Activated T-cell treated with anti-CD3 and anti-CD28 coated beads, Interleukin-2, amount 50 U/mL, for 4 hours (primary cell): ENCODE results near the gene SULF2. TPM values are rescaled to one million over a fixed set of nuclear protein-coding genes. Genes with fewer than 3 reads are reported as not detected.

Experiments used
- ATAC-seq, 2 donors: fragments of 200-7000 bp; cut with Tn5 transposase; one replicate each; pipeline ENCODE4 v1.10.0; 2021
- DNase-seq: peaks from one replicate; pipeline ENCODE4 v3.0.0-alpha.2; 2020
- H3K27me3 Mint-ChIP-seq: one replicate; pipeline ENCODE4 v1.8.0; 2021; ENCODE audit warnings: low read depth, mixed read lengths
- H3K36me3 Mint-ChIP-seq: one replicate; pipeline ENCODE4 v1.8.0; 2022; ENCODE audit warnings: mixed read lengths; ENCODE audit not compliant: insufficient read depth
- H3K4me1 Mint-ChIP-seq: one replicate; pipeline ENCODE4 v1.8.0; 2021; ENCODE audit warnings: low read depth, mixed read lengths
- H3K4me3 Mint-ChIP-seq: one replicate; pipeline ENCODE4 v1.8.0; 2021; ENCODE audit warnings: mild to moderate bottlenecking, moderate library complexity, mixed read lengths
- H3K9me3 Mint-ChIP-seq: one replicate; pipeline ENCODE4 v1.8.0; 2021; ENCODE audit warnings: mixed read lengths
- total RNA-seq, 3 donors: library from RNA; stranded (reverse); gene quantifications; one replicate each; pipeline ENCODE4 v1.2.1, GENCODE V29; 2021

Gene SULF2
- total RNA-seq, 3 donors from 2014 or later, result 0.66 to 1.2 (median 0.79) TPM

- no peaks in the 10 kb centered on the region for H3K9me3 Mint-ChIP-seq
- H3K4me3 Mint-ChIP-seq, result no peak overlapping the region
- H3K27me3 Mint-ChIP-seq, result no peaks in the 10 kb centered on the region
- H3K36me3 Mint-ChIP-seq, result no peaks in the 10 kb centered on the region
- H3K4me1 Mint-ChIP-seq, result peaks cover 4% of the 10 kb centered on the region
- ATAC-seq (no peak), DNase-seq (no peak)
These were observed 31.5 kb downstream of the SULF2 start for GRCh38 chr20:47753576-47754387.

DNA sequence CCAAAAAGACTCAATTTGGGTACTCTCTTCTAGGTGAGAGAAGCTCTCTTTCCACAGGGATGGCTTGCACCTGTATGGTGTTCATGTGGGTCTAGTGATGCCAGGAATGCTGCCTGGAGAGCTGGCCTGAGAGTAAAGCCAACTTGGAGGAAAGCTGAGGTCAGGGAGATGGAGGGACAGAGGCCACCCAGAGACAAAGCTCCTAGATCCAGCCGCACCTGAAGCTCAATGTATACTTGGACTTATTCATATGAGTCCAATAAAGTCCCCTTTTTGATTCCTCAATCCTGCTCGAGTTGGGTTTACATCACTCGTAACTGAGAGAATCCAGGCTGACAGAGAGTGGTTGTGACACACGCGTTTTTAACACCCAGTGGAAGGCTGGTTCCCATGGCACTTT lies 33.8 kb downstream of the SULF2 start:
- no peaks in the 10 kb centered on the region for H3K36me3 Mint-ChIP-seq
- H3K9me3 Mint-ChIP-seq, result no peaks in the 10 kb centered on the region
- DNase-seq (no peak), ATAC-seq (no peak)
- H3K4me1 Mint-ChIP-seq, result peaks cover 12% of the 10 kb centered on the region
- no peak overlapping the region for H3K4me3 Mint-ChIP-seq
- H3K27me3 Mint-ChIP-seq, result no peaks in the 10 kb centered on the region

- Mint-ChIP-seq H3K36me3 (no peaks in the 10 kb centered on the region), H3K9me3 (no peaks in the 10 kb centered on the region), H3K4me3 (no peak overlapping the region), H3K4me1 (peaks cover 12% of the 10 kb centered on the region), H3K27me3 (no peaks in the 10 kb centered on the region)
- DNase-seq (no peak), ATAC-seq (no peak)
These were observed 35.9 kb downstream of the SULF2 start for GRCh38 chr20:47749339-47749738.

GRCh38 chr20:47748823-47749222 lies 36.5 kb downstream of the SULF2 start:
- H3K9me3 Mint-ChIP-seq, result no peaks in the 10 kb centered on the region
- peaks cover 1% of the 10 kb centered on the region for H3K27me3 Mint-ChIP-seq
- no peak overlapping the region for H3K4me3 Mint-ChIP-seq
- ATAC-seq (no peak), DNase-seq (no peak)
- peaks cover 12% of the 10 kb centered on the region for H3K4me1 Mint-ChIP-seq
- H3K36me3 Mint-ChIP-seq, result no peaks in the 10 kb centered on the region

DNA sequence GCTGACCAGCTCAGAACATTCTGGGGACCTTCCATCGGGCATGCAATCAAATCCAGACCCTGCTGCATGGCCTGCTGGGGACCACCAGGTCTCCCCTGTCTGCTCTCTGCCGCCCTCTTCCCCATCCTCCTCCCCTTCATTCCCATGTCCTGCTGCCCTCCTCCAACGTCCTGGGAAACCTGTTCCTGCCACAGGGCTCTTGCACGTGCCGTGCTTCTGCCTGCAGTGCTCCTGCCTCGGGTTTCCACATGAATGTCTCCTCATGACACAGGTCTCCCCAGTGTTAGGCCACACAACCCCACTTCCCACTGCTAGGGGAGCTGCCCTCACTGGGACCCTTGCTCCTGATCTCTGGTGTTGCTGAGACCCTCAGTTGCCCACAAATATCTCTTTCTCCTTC lies 37.2 kb downstream of the SULF2 start:
- Mint-ChIP-seq H3K36me3 (no peaks in the 10 kb centered on the region), H3K4me1 (peaks cover 12% of the 10 kb centered on the region), H3K9me3 (no peaks in the 10 kb centered on the region), H3K4me3 (no peak overlapping the region), H3K27me3 (peaks cover 3% of the 10 kb centered on the region)
- ATAC-seq (no peak), DNase-seq (no peak)

DNA sequence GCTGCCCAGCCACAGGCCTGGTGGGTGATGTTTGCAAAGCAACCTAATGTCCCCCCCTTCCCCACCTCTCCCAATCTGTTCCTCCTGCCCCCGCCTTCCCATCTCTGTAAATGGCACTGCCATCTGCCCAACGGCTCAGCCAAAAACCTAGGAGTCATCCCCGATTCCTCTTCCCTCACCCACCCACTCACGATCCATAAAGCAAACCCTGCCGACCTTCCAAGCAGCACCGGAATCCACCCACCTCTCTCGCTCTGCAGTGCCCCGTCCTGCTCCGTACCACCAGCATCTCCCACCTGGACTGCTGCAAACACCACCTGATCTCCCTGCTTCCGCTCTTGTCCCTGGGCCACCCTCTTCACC lies 37.6 kb downstream of the SULF2 start:
- H3K4me1 Mint-ChIP-seq, result peaks cover 12% of the 10 kb centered on the region
- peaks cover 3% of the 10 kb centered on the region for H3K27me3 Mint-ChIP-seq

DNA sequence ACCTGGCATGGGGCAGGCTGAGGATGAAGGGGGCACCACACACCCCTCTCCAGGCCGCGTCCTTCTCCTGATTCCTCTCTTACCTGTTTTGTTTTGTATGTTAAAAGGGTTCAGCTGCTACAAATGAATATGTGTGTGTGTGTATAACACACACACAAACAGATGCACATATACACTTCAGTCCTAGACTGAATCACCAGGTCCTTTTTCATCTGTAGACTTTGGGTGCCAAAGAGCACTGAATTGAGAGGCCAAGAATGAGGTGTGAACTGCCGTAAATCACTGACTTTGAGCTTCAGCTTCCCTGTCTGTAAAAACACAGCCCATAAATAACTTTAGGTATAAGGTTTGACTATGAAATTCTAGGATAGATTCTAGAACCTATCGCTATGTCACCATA lies 40.5 kb downstream of the SULF2 start:
- no peak overlapping the region for H3K4me3 Mint-ChIP-seq
- ATAC-seq (no peak), DNase-seq (no peak)
- no peaks in the 10 kb centered on the region for H3K36me3 Mint-ChIP-seq
- peaks cover 12% of the 10 kb centered on the region for H3K27me3 Mint-ChIP-seq
- no peaks in the 10 kb centered on the region for H3K9me3 Mint-ChIP-seq
- H3K4me1 Mint-ChIP-seq, result peaks cover 12% of the 10 kb centered on the region

More for the DNA sequence above, 37.6 kb downstream of the SULF2 start:
- ATAC-seq (no peak), DNase-seq (no peak)
- Mint-ChIP-seq H3K36me3 (no peaks in the 10 kb centered on the region), H3K4me3 (no peak overlapping the region), H3K9me3 (no peaks in the 10 kb centered on the region)

DNA sequence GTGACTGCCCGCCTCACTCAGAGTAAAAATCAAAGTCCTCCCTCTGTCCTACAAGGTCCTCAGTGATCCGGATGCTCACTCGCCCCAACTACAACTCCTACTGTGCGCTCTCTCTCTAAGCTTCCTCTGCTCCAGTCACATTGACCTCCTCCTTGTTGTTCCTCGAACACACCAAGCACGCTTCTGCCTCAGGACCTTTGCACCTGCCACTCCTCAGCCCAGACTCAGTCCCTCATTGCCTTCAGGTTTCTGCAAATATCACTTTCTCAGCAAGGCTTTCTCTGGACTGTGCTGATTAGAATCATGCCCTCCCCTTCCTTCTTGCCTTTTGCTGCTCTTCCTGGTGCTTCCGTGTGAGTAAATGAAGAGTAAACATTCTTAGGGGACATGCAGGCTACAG lies 41.6 kb downstream of the SULF2 start:
- Mint-ChIP-seq H3K4me1 (peaks cover 6% of the 10 kb centered on the region), H3K9me3 (no peaks in the 10 kb centered on the region), H3K36me3 (no peaks in the 10 kb centered on the region), H3K4me3 (no peak overlapping the region), H3K27me3 (peaks cover 12% of the 10 kb centered on the region)
- no peak for DNase-seq
- no peak for ATAC-seq

- no peaks in the 10 kb centered on the region for H3K4me1 Mint-ChIP-seq
- DNase-seq (no peak), ATAC-seq (no peak)
- H3K36me3 Mint-ChIP-seq, result no peaks in the 10 kb centered on the region
- no peak overlapping the region for H3K4me3 Mint-ChIP-seq
- H3K27me3 Mint-ChIP-seq, result peaks cover 12% of the 10 kb centered on the region
- H3K9me3 Mint-ChIP-seq, result no peaks in the 10 kb centered on the region
These were observed 43.3 kb downstream of the SULF2 start for GRCh38 chr20:47741669-47742608.

- no peak for DNase-seq
- no peak for ATAC-seq
- no peaks in the 10 kb centered on the region for H3K4me1 Mint-ChIP-seq
- no peaks in the 10 kb centered on the region for H3K9me3 Mint-ChIP-seq
- H3K27me3 Mint-ChIP-seq, result peaks cover 12% of the 10 kb centered on the region
- no peak overlapping the region for H3K4me3 Mint-ChIP-seq
- no peaks in the 10 kb centered on the region for H3K36me3 Mint-ChIP-seq
These were observed 44.5 kb downstream of the SULF2 start for GRCh38 chr20:47740862-47741184.

DNA sequence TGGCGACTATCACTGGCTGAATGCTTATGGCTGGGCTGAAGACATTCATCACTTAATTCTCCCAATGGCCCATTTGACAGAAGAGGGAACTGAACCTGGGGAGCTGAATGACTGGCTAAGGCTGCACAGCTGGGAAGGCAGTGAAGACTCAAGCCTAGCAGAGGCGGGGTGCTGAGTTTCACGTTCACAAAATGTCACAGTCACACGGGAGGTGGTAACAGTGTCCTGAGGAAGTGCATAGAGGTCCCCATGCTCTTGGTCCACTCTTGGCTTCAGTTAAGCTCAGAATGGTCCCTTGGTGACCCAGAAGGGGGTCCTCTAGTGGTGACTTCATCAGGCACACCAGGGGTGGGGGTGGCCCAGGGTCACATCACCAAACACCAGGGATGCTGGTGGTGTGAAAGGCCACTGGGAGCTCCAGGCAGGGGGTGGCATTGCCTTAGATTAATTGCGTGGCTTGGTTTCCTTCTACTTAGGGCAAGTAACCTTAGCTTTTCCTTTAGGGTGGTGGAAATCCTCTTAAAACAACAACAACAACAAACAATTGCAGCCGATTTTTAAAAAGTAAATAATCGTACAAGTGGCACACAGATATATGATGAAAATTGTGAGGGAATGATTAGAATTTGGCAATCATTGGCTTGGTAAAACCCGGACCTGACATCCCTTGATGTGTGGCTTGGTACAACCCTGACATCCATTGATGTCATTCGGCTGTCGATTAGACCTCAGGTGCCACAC lies 45.0 kb downstream of the SULF2 start:
- H3K4me1 Mint-ChIP-seq, result no peaks in the 10 kb centered on the region
- DNase-seq, result no peak
- H3K4me3 Mint-ChIP-seq, result no peak overlapping the region
- no peaks in the 10 kb centered on the region for H3K36me3 Mint-ChIP-seq
- no peak for ATAC-seq
- H3K9me3 Mint-ChIP-seq, result no peaks in the 10 kb centered on the region
- H3K27me3 Mint-ChIP-seq, result peaks cover 12% of the 10 kb centered on the region

DNA sequence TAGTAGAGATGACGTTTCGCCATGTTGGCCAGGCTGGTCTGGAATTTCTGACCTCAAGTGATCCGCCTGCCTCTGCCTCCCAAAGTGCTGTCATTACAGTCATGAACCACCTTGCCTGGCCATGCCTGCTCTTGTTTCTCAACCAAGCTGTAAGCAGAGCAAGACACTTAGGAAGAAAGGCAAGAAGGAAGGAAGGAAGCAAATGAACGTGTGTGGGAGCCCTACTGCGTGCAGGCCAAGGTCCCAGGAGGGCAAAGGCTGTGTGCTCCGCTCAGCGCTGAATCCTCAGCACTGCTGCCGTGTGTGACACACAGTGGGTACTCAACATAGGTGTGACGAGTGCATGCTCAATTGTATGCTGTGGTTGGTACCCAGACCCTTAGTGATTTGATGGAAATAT lies 47.4 kb downstream of the SULF2 start:
- Mint-ChIP-seq H3K27me3 (peaks cover 9% of the 10 kb centered on the region), H3K36me3 (no peaks in the 10 kb centered on the region), H3K4me3 (no peak overlapping the region), H3K4me1 (no peaks in the 10 kb centered on the region), H3K9me3 (no peaks in the 10 kb centered on the region)
- DNase-seq (no peak), ATAC-seq (no peak)

GRCh38 chr20:47736570-47737152 lies 48.6 kb downstream of the SULF2 start:
- Mint-ChIP-seq H3K4me3 (no peak overlapping the region), H3K9me3 (no peaks in the 10 kb centered on the region), H3K4me1 (no peaks in the 10 kb centered on the region), H3K36me3 (no peaks in the 10 kb centered on the region), H3K27me3 (peaks cover 6% of the 10 kb centered on the region)
- DNase-seq, result no peak
- ATAC-seq, result no peak
